Measurements from ENCODE around the gene PPP4C.

DNA sequence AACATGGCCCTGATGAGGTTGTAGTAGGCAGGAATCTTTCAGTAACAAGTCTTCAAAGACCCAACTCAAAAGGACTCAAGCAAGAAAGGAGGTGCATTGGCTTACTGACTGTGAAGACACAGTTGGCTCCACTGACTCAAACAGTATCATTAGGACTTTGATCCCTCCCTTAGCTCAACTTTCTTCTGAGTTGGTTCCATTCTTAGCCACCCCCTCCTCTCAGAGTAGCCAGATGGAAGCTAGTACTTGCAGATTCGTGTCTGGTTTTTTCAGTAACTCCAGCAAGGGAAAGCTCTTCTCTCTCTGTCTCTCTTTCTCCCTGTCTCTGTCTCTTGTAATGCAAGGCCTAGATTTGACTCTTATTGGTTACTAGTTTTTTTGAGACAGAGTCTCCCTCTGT is 52.2 kb downstream of the PPP4C start:
- no peak for TF ChIP-seq POLR2A (IDR thresholded peaks at IDR 0.05; ENCODE audit: low read length)
- TF ChIP-seq GATA1 (IDR thresholded peaks at IDR 0.05; ENCODE audit: low read depth, low read length) = no peak

Measured in erythroblast (primary cell).